OCI-LY1 (cell line): ENCODE data around the gene CD81.

ENCODE experiments used
- H2AFZ ChIP-seq: fragments of 200-600 bp; sonication (generic), shearing (Covaris generic); 2 replicates; pipeline ENCODE4 v1.6.0; 2014; ENCODE audit warnings: antibody characterized with exemption, mild to moderate bottlenecking, low read length
- H3F3A ChIP-seq: fragments of 200-600 bp; sonication (generic), shearing (Covaris generic); 2 replicates; pipeline ENCODE4 v1.6.0; 2014; ENCODE audit warnings: mild to moderate bottlenecking, antibody characterized with exemption, low read length, moderate library complexity; ENCODE audit not compliant: insufficient read depth
- H3K27ac ChIP-seq: fragments of 200-600 bp; sonication (generic); 2 replicates; pipeline ENCODE4 v1.5.1; 2014; ENCODE audit warnings: low read length, mixed run types, mild to moderate bottlenecking, low read depth; ENCODE audit not compliant: poor library complexity, severe bottlenecking
- H3K27me3 ChIP-seq: fragments of 200-600 bp; sonication (generic); 2 replicates; pipeline ENCODE4 v1.6.0; 2014; ENCODE audit warnings: antibody characterized with exemption, mild to moderate bottlenecking, low read length, moderate library complexity; ENCODE audit not compliant: insufficient read depth
- H3K36me3 ChIP-seq: fragments of 200-600 bp; sonication (generic); 2 replicates; pipeline ENCODE4 v1.6.1; 2014; ENCODE audit warnings: mild to moderate bottlenecking, antibody characterized with exemption, low read length, moderate library complexity, mixed read lengths; ENCODE audit not compliant: insufficient read depth
- H3K4me1 ChIP-seq: fragments of 200-600 bp; sonication (generic); 2 replicates; pipeline ENCODE4 v1.5.1; 2014; ENCODE audit warnings: mild to moderate bottlenecking, low read length, moderate library complexity; ENCODE audit not compliant: insufficient read depth, severe bottlenecking
- H3K4me2 ChIP-seq: fragments of 200-600 bp; sonication (generic), shearing (Covaris generic); 2 replicates; pipeline ENCODE4 v1.6.1; 2014; ENCODE audit warnings: low read length
- H3K4me3 ChIP-seq: fragments of 200-600 bp; sonication (generic); 2 replicates; pipeline ENCODE4 v1.5.1; 2014; ENCODE audit warnings: low read length, low read depth, mild to moderate bottlenecking, mixed read lengths; ENCODE audit not compliant: poor library complexity, severe bottlenecking
- H3K79me2 ChIP-seq: fragments of 200-600 bp; shearing (Covaris generic); 2 replicates; pipeline ENCODE4 v1.6.1; 2016; ENCODE audit warnings: mixed run types, low read length, mixed read lengths; ENCODE audit not compliant: insufficient read depth
- H3K9ac ChIP-seq: fragments of 200-600 bp; sonication (generic), shearing (Covaris generic); 2 replicates; pipeline ENCODE4 v1.6.1; 2014; ENCODE audit warnings: mild to moderate bottlenecking, low read length, mixed read lengths
- H3K9me2 ChIP-seq: fragments of 200-600 bp; sonication (generic), shearing (Covaris generic); 2 replicates; pipeline ENCODE4 v1.6.1; 2014; ENCODE audit warnings: low read depth, mild to moderate bottlenecking, low read length, mixed read lengths
- H3K9me3 ChIP-seq: fragments of 200-600 bp; shearing (Covaris generic); 2 replicates; pipeline ENCODE4 v1.6.1; 2014; ENCODE audit warnings: low read length, mixed read lengths
- H4K20me1 ChIP-seq: fragments of 200-600 bp; sonication (generic), shearing (Covaris generic); 2 replicates; pipeline ENCODE4 v1.6.0; 2016; ENCODE audit warnings: mild to moderate bottlenecking, low read length; ENCODE audit not compliant: insufficient read depth
- EZH2 ChIP-seq: fragments of 200-600 bp; sonication (generic), shearing (Covaris generic); IDR thresholded peaks from 2 replicates; pipeline ENCODE4 v1.8.0; 2017; ENCODE audit warnings: borderline replicate concordance, mixed run types, mild to moderate bottlenecking, antibody characterized with exemption, low read length, moderate library complexity, mixed read lengths
- TF ChIP-seq, protein P1 (sequence below): fragments of 200-600 bp; sonication (generic), shearing (Covaris generic); IDR thresholded peaks from 2 replicates; pipeline ENCODE4 v1.5.1; 2017; ENCODE audit warnings: mild to moderate bottlenecking, antibody characterized with exemption, low read length, moderate library complexity, mixed read lengths

The CD81 gene

DNA sequence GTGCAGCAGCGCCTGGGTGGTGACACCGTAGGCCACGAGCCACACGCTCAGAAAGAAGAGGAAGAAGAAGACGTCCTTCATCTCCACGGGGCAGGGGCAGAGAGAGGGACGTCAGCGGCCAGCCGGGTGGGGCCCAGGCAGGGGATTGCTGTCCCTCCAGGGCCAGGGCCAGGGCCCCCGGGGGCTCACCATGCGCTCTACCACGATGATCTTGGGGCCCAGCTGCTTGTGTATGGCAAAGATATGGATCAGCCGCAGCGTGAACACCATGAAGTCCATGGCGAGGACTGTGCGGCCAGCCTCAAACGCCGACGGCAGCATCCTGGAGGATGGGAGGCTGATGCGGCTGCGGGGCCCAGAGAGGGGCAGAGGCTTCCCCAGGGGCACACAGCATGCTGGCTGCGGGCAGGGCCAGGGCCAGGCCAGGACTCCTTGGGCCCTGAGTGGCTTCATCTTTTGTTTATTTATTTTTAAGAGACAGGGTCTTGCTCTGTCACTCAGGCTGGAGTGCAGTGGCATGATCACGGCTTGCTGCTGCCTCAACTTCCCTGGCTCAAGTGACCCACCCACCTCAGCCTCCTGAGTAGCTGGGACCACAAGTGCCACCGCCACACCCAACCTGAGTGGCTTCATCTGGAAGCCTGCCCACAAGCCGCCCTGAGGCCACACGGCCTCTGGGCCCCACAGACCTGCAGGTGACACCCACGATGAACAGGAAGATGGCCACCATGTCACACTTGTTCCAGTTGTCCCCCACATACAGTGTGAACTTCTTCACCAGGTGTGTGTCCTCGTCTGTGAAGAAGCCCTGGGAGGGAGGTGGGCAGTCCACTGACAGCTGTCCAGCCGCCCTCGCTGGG, 34.6 kb downstream of the CD81 start:
- no peak overlapping the region for H2AFZ ChIP-seq
- no peak overlapping the region for H3K27ac ChIP-seq
- peaks cover 4% of the 10 kb centered on the region; the same call in 1 of the 2 replicates for H3K27me3 ChIP-seq
- no peaks in the 10 kb centered on the region for H3K79me2 ChIP-seq
- no peaks in the 10 kb centered on the region for H3K36me3 ChIP-seq
- H3K9me2 ChIP-seq = no peaks in the 10 kb centered on the region
- H3K4me2 ChIP-seq = no peak overlapping the region
- no peaks in the 10 kb centered on the region for H3K4me1 ChIP-seq
- H3K9me3 ChIP-seq = no peaks in the 10 kb centered on the region
- no peaks in the 10 kb centered on the region for H3F3A ChIP-seq
- no peak for TF ChIP-seq EZH2
- TF ChIP-seq, protein P1, sequence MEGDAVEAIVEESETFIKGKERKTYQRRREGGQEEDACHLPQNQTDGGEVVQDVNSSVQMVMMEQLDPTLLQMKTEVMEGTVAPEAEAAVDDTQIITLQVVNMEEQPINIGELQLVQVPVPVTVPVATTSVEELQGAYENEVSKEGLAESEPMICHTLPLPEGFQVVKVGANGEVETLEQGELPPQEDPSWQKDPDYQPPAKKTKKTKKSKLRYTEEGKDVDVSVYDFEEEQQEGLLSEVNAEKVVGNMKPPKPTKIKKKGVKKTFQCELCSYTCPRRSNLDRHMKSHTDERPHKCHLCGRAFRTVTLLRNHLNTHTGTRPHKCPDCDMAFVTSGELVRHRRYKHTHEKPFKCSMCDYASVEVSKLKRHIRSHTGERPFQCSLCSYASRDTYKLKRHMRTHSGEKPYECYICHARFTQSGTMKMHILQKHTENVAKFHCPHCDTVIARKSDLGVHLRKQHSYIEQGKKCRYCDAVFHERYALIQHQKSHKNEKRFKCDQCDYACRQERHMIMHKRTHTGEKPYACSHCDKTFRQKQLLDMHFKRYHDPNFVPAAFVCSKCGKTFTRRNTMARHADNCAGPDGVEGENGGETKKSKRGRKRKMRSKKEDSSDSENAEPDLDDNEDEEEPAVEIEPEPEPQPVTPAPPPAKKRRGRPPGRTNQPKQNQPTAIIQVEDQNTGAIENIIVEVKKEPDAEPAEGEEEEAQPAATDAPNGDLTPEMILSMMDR = no peak
- no peaks in the 10 kb centered on the region for H4K20me1 ChIP-seq
- no peak overlapping the region for H3K4me3 ChIP-seq
- no peak overlapping the region for H3K9ac ChIP-seq

DNA sequence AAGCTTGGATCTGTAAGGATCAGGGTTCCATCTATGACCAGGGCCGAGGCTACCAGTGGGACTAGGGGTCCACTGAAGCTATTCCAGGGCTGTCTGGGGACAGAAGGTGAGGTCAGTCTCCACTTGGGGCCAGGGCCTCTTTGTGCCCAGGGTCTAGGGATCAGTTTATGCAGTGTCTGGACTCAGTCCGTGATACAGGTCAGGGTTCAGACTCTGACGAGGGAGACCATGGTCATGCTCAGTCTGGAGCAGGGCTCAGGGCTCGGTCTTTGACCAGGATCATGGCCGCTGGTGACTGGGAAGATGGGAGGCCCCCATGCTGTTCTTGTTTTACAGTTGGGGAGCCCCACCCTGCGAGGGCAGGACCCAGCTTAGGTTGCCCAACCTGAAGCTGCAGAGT, 35.2 kb downstream of the CD81 start:
- H3F3A ChIP-seq = no peaks in the 10 kb centered on the region
- H3K79me2 ChIP-seq = no peaks in the 10 kb centered on the region
- no peak overlapping the region for H2AFZ ChIP-seq
- no peak overlapping the region for H3K4me3 ChIP-seq
- no peaks in the 10 kb centered on the region for H3K36me3 ChIP-seq
- TF ChIP-seq EZH2 = no peak
- TF ChIP-seq, protein P1 = no peak
- no peaks in the 10 kb centered on the region for H3K4me1 ChIP-seq
- H3K9ac ChIP-seq = no peak overlapping the region
- no peak overlapping the region for H3K27ac ChIP-seq
- H3K4me2 ChIP-seq = no peak overlapping the region
- H3K9me3 ChIP-seq = no peaks in the 10 kb centered on the region
- H3K9me2 ChIP-seq = no peaks in the 10 kb centered on the region
- peaks cover 4% of the 10 kb centered on the region; the same call in 1 of the 2 replicates for H3K27me3 ChIP-seq
- no peaks in the 10 kb centered on the region for H4K20me1 ChIP-seq

DNA sequence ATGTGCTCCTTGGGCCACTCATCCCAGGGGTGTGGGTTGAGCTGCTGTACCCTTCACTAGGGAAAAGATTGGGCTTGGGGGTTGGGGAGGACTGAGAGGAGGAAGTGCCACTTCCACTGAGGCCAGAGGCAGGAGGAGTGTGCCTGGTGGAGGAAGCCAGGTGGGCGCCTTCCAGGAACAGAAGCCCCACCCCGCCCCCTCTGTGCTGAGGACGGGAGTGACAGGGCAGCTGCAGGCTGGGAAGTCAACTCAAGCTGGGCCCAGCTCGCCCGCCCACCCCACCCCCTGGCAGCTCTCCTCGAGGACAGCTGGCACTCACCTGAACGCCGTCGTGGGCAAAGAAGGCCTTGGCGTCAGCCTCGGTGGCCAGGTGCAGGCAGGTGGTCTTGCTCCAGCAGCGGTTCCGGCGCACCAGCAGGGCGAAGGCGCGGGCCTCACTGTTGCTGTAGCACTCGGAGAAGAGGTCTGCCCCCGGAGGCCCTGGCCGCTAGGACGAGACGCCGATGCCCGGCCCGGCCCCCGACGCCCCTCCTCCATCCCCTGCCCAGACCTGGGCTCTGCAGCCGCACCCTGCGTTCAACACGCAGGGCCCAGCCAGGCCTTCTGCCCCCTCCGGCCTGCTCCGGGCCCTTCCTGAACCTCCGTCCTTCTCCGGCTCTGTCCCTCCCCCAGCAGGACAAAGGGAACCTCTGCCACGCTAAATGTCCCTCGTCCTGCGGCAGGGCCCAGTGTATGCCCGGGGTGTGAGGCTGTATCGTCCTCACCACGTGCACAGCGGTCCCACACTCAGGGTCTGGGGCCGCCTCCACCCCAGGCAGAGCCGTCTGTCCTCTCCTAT, 36.9 kb downstream of the CD81 start:
- no peaks in the 10 kb centered on the region for H3K36me3 ChIP-seq
- no peak overlapping the region for H2AFZ ChIP-seq
- TF ChIP-seq, protein P1 = no peak
- no peak for TF ChIP-seq EZH2
- no peaks in the 10 kb centered on the region for H3K9me2 ChIP-seq
- no peaks in the 10 kb centered on the region for H3K79me2 ChIP-seq
- H3K27ac ChIP-seq = no peak overlapping the region
- no peaks in the 10 kb centered on the region for H3F3A ChIP-seq
- H3K9ac ChIP-seq = no peak overlapping the region
- no peak overlapping the region for H3K4me2 ChIP-seq
- peaks cover 4% of the 10 kb centered on the region; the same call in 1 of the 2 replicates for H3K27me3 ChIP-seq
- no peaks in the 10 kb centered on the region for H4K20me1 ChIP-seq
- no peaks in the 10 kb centered on the region for H3K4me1 ChIP-seq
- no peak overlapping the region for H3K4me3 ChIP-seq
- H3K9me3 ChIP-seq = no peaks in the 10 kb centered on the region
